Medulla oblongata (tissue), 1 donor: ENCODE data around the gene YDJC.
A peak's percentile ranks its signal among the peaks of the same experiment; 100 is the strongest.
"Not testable (repeated sequence)": the region's sequence is repeated elsewhere in the genome, so short reads cannot be mapped to it uniquely, and the experiment has no call there.

Experiments used
- DNase-seq: peaks from one replicate; pipeline ENCODE4 v3.0.0-alpha.2; 2015; ENCODE audit errors: extremely low spot score

The YDJC gene

GRCh38 chr22:21652010-21652546, 22.3 kb upstream of the YDJC start:
- DNase-seq, result peak; percentile 86

- no peak for DNase-seq
These were observed 21.7 kb upstream of the YDJC start for GRCh38 chr22:21651521-21652009.

- no peak for DNase-seq
These were observed 21.1 kb upstream of the YDJC start for GRCh38 chr22:21650823-21651520.

GRCh38 chr22:21650280-21650679, 20.5 kb upstream of the YDJC start:
- no peak for DNase-seq

- peak; percentile 85 for DNase-seq
These were observed 17.1 kb upstream of the YDJC start for GRCh38 chr22:21646608-21647590.

GRCh38 chr22:21645513-21645912, 15.7 kb upstream of the YDJC start:
- not testable (repeated sequence) for DNase-seq

- no peak for DNase-seq
These were observed 13.9 kb upstream of the YDJC start for GRCh38 chr22:21643533-21644357.

GRCh38 chr22:21642584-21643448, 13.0 kb upstream of the YDJC start:
- peak; percentile 45 for DNase-seq

GRCh38 chr22:21641789-21642583, 12.2 kb upstream of the YDJC start, which contains the start of gene SDF2L1:
Gene SDF2L1, plus strand, starts transcription at chr22:21642302. Its CDS starts 35 bp downstream, at chr22:21642337.
- peak; percentile 99 for DNase-seq

- peak; percentile 80 for DNase-seq
These were observed 11.6 kb upstream of the YDJC start for GRCh38 chr22:21641417-21641788.

GRCh38 chr22:21640810-21641209, 11.0 kb upstream of the YDJC start:
- no peak for DNase-seq

GRCh38 chr22:21639359-21639758, 9.5 kb upstream of the YDJC start:
- no peak for DNase-seq

- DNase-seq, result not testable (repeated sequence)
These were observed 7.6 kb upstream of the YDJC start for GRCh38 chr22:21637450-21637849.

- no peak for DNase-seq
These were observed 6.9 kb upstream of the YDJC start for GRCh38 chr22:21636629-21637218.

- DNase-seq, result no peak
These were observed 6.1 kb upstream of the YDJC start for GRCh38 chr22:21635771-21636510.

GRCh38 chr22:21634844-21635243, 5.0 kb upstream of the YDJC start:
- no peak for DNase-seq

GRCh38 chr22:21634081-21634480, 4.3 kb upstream of the YDJC start:
- DNase-seq, result no peak

- no peak for DNase-seq
These were observed 3.7 kb upstream of the YDJC start for GRCh38 chr22:21633481-21633880.
